Chondrocyte (in vitro differentiated cells): ENCODE data around the gene LHX3. TPM values are rescaled to one million over a fixed set of nuclear protein-coding genes. Genes with fewer than 3 reads are reported as not detected.

ENCODE experiments used
- DNase-seq: peaks from one replicate; pipeline ENCODE4 v3.0.0; 2021; ENCODE audit warnings: mixed read lengths, low spot score
- H3K27ac Mint-ChIP-seq: one replicate; pipeline ENCODE4 v1.8.0; 2021; ENCODE audit warnings: mild to moderate bottlenecking, moderate library complexity, mixed read lengths; ENCODE audit not compliant: unreplicated experiment
- H3K27me3 Mint-ChIP-seq: 2 replicates; pipeline ENCODE4 v1.8.0; 2021; ENCODE audit warnings: low read depth, mixed read lengths
- H3K36me3 Mint-ChIP-seq: 2 replicates; pipeline ENCODE4 v1.8.0; 2021; ENCODE audit warnings: low read depth, mixed read lengths
- H3K4me1 Mint-ChIP-seq: 2 replicates; pipeline ENCODE4 v1.8.0; 2021; ENCODE audit warnings: low read depth, mild to moderate bottlenecking, mixed read lengths
- H3K4me3 Mint-ChIP-seq: one replicate; pipeline ENCODE4 v1.8.0; 2021; ENCODE audit warnings: mild to moderate bottlenecking, moderate library complexity, mixed read lengths; ENCODE audit not compliant: unreplicated experiment
- H3K9me3 Mint-ChIP-seq: 2 replicates; pipeline ENCODE4 v1.8.0; 2021; ENCODE audit warnings: low read depth, mixed read lengths
- CTCF ChIP-seq: fragments of 200-600 bp; sonication (generic); IDR thresholded peaks from 2 replicates; pipeline ENCODE4 v1.5.0; 2021; ENCODE audit warnings: antibody characterized with exemption, mild to moderate bottlenecking, moderate library complexity
- total RNA-seq: library from RNA; stranded (reverse); gene quantifications from 3 replicates; pipeline ENCODE4 v1.2.1, GENCODE V29; 2021

The LHX3 gene
- total RNA-seq, 1 donor from 2014 or later: not detected

- Mint-ChIP-seq H3K9me3 (no peaks in the 10 kb centered on the region), H3K27me3 (peaks cover 46% of the 10 kb centered on the region), H3K4me1 (no peaks in the 10 kb centered on the region), H3K27ac (no peak overlapping the region), H3K36me3 (no peaks in the 10 kb centered on the region), H3K4me3 (no peak overlapping the region)
- no peak for TF ChIP-seq CTCF
- no peak for DNase-seq
These were observed 14.7 kb downstream of the LHX3 start for GRCh38 chr9:136190237-136190601.

- Mint-ChIP-seq H3K27ac (no peak overlapping the region), H3K36me3 (no peaks in the 10 kb centered on the region), H3K4me3 (no peak overlapping the region)
These were observed 15.3 kb downstream of the LHX3 start for GRCh38 chr9:136189394-136190236.

GRCh38 chr9:136187683-136188586, 17.0 kb downstream of the LHX3 start:
- Mint-ChIP-seq H3K27me3 (peaks cover 50% of the 10 kb centered on the region), H3K36me3 (no peaks in the 10 kb centered on the region)

More at GRCh38 chr9:136189394-136190236, 15.3 kb downstream of the LHX3 start:
- no peak for DNase-seq
- Mint-ChIP-seq H3K9me3 (no peaks in the 10 kb centered on the region), H3K27me3 (peaks cover 47% of the 10 kb centered on the region), H3K4me1 (no peaks in the 10 kb centered on the region)
- no peak for TF ChIP-seq CTCF

GRCh38 chr9:136187197-136187596, 17.7 kb downstream of the LHX3 start:
- H3K4me3 Mint-ChIP-seq: no peak overlapping the region
- no peaks in the 10 kb centered on the region for H3K9me3 Mint-ChIP-seq
- H3K27me3 Mint-ChIP-seq: peaks cover 51% of the 10 kb centered on the region

More at GRCh38 chr9:136187683-136188586, 17.0 kb downstream of the LHX3 start:
- Mint-ChIP-seq H3K4me1 (no peaks in the 10 kb centered on the region), H3K4me3 (no peak overlapping the region), H3K9me3 (no peaks in the 10 kb centered on the region), H3K27ac (no peak overlapping the region)
- TF ChIP-seq CTCF: no peak
- DNase-seq: no peak

More at GRCh38 chr9:136187197-136187596, 17.7 kb downstream of the LHX3 start:
- no peak for TF ChIP-seq CTCF
- DNase-seq: no peak
- Mint-ChIP-seq H3K36me3 (no peaks in the 10 kb centered on the region), H3K27ac (no peak overlapping the region), H3K4me1 (no peaks in the 10 kb centered on the region)
